NCI-H2171 (cell line): ENCODE data around the gene GABARAP.

ENCODE experiments used
- DNase-seq: peaks from one replicate; lab custom pipeline; 2025; lab: John Stamatoyannopoulos, UW

The GABARAP gene

GRCh38 chr17:7221278-7222092 lies 20.8 kb downstream of the GABARAP start:
- DNase-seq = no peak

- no peak for DNase-seq
Observed at GRCh38 chr17:7220593-7221277, 21.5 kb downstream of the GABARAP start.

- peak; percentile 61 for DNase-seq
Observed at GRCh38 chr17:7219812-7220592, 22.2 kb downstream of the GABARAP start, which contains the start of the genes ACADVL and DLG4. Gene ACADVL (plus strand): TSS chr17:7219938. CDS start chr17:7219985, 47 bp downstream. Gene DLG4 (minus strand): TSS chr17:7219836.

- no peak for DNase-seq
Observed at GRCh38 chr17:7219229-7219811, 22.9 kb downstream of the GABARAP start.

- DNase-seq = no peak
Observed at GRCh38 chr17:7218758-7219157, 23.5 kb downstream of the GABARAP start.

- no peak for DNase-seq
Observed at GRCh38 chr17:7218166-7218565, 24.1 kb downstream of the GABARAP start.

- peak; percentile 71 for DNase-seq
Observed at GRCh38 chr17:7217113-7217987, 24.9 kb downstream of the GABARAP start.

GRCh38 chr17:7216242-7217112 lies 25.8 kb downstream of the GABARAP start:
- no peak for DNase-seq

GRCh38 chr17:7215652-7216180 lies 26.5 kb downstream of the GABARAP start:
- DNase-seq = no peak

- DNase-seq = no peak
Observed at GRCh38 chr17:7215136-7215638, 27.1 kb downstream of the GABARAP start.

- peak; percentile 99 for DNase-seq
Observed at GRCh38 chr17:7214300-7215135, 27.7 kb downstream of the GABARAP start.

GRCh38 chr17:7213895-7214299 lies 28.4 kb downstream of the GABARAP start:
- peak; percentile 99 for DNase-seq

- no peak for DNase-seq
Observed at GRCh38 chr17:7211491-7212273, 30.6 kb downstream of the GABARAP start.

- no peak for DNase-seq
Observed at GRCh38 chr17:7208754-7209460, 33.3 kb downstream of the GABARAP start.

- DNase-seq = no peak
Observed at GRCh38 chr17:7208027-7208571, 34.1 kb downstream of the GABARAP start.

GRCh38 chr17:7207120-7208001 lies 34.9 kb downstream of the GABARAP start:
- no peak for DNase-seq
